GM12892 (cell line): ENCODE measurements around the gene CHADL.

Source experiments
- POLR2A ChIP-seq: IDR thresholded peaks from 2 replicates; pipeline ENCODE4 v1.6.1; 2011; ENCODE audit warnings: low read depth, low read length, control low read depth
- TAF1 ChIP-seq: IDR thresholded peaks from 2 replicates; pipeline ENCODE4 v1.6.1; 2011; ENCODE audit warnings: low read depth, mild to moderate bottlenecking, control low read depth, low read length, borderline replicate concordance

- TF ChIP-seq POLR2A, result no peak
- TF ChIP-seq TAF1, result no peak
These were observed 32.4 kb upstream of the CHADL start for GRCh38 chr22:41273128-41273527.
